ENCODE measurements around the gene NDUFA8.

The NDUFA8 gene

GRCh38 chr9:122164286-122164685 is 4.7 kb upstream of the NDUFA8 start:
- H3K36me3 Mint-ChIP-seq (ENCODE audit: low read depth) = peaks cover 3% of the 10 kb centered on the region
- peaks cover 9% of the 10 kb centered on the region for H3K4me1 Mint-ChIP-seq (ENCODE audit: low read depth)
- H3K27me3 Mint-ChIP-seq = peaks cover 37% of the 10 kb centered on the region
- H3K27ac Mint-ChIP-seq = no peak overlapping the region
- H3K4me3 Mint-ChIP-seq = no peak overlapping the region
- H3K9me3 Mint-ChIP-seq = peaks cover 6% of the 10 kb centered on the region
- DNase-seq = no peak

DNA sequence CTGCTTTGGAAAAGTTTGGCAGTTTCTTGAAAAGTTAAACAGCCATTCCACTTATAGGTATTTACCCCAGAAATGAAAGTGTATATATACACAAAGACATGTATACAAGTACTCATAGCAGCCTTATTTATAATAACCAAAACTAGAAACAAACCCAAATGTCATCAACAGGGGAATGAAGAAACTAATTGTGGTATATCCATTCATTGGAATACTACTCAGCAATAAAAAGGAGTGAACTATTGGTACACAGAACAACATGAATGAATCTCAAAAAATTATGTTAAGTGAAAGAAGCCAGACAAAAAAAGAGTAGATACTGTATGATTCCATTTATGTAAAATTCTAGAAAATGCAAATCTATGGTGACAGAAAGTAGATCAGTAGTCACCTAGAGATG is 2.8 kb upstream of the NDUFA8 start:
- DNase-seq = no peak
- Mint-ChIP-seq H3K36me3 (ENCODE audit: low read depth) (peaks cover 10% of the 10 kb centered on the region), H3K27ac (no peak overlapping the region), H3K4me3 (no peak overlapping the region), H3K9me3 (peaks cover 6% of the 10 kb centered on the region), H3K27me3 (peaks cover 24% of the 10 kb centered on the region), H3K4me1 (ENCODE audit: low read depth) (peaks cover 19% of the 10 kb centered on the region)

DNA sequence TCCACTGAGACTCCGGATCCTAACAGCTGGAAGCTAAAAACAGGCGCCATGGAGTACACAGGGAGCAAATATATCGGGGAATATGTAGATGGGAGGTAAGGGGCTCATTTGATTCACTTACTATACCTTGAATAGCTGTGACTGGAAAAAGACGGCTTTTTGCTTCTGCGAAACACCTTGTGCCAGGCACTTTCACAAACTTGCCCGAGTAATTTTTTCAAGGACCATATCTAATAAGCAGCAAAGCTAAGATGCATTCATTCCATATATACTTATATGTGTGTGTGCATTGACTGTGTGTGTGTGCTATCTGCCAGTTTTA is 307 bp upstream of the NDUFA8 start:
- Mint-ChIP-seq H3K27ac (peak overlapping the region; percentile 98), H3K36me3 (ENCODE audit: low read depth) (peaks cover 14% of the 10 kb centered on the region), H3K9me3 (peaks cover 6% of the 10 kb centered on the region), H3K27me3 (peaks cover 17% of the 10 kb centered on the region), H3K4me1 (ENCODE audit: low read depth) (peaks cover 35% of the 10 kb centered on the region), H3K4me3 (peak overlapping the region; percentile 98)
- DNase-seq = no peak

- Mint-ChIP-seq H3K36me3 (ENCODE audit: low read depth) (peaks cover 19% of the 10 kb centered on the region), H3K4me3 (peak overlapping the region; percentile 48), H3K9me3 (peaks cover 6% of the 10 kb centered on the region), H3K4me1 (ENCODE audit: low read depth) (peaks cover 44% of the 10 kb centered on the region), H3K27me3 (peaks cover 10% of the 10 kb centered on the region), H3K27ac (no peak overlapping the region)
- DNase-seq = peak; percentile 37
Measured at GRCh38 chr9:122158202-122158601, 1.4 kb downstream of the NDUFA8 start.

DNA sequence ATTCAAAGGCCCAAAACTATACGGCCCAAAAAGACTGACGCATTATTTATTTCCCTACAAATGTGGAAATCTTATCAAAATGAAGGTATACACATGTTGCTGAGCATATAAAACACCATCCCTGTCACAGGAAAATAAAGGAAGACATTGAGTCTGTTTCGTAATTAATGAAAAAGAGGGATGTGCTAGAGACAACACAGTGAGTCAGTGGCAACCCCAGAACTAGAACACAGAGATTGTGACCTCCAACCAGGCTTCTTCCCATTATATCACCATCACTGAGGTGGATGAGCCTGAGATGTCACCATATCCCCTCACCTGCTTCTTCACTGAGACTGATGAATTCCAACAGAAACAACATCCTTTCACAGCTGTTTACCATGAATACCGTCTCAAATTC is 3.8 kb downstream of the NDUFA8 start:
- Mint-ChIP-seq H3K27ac (no peak overlapping the region), H3K36me3 (ENCODE audit: low read depth) (peaks cover 36% of the 10 kb centered on the region), H3K4me3 (no peak overlapping the region), H3K27me3 (no peaks in the 10 kb centered on the region), H3K4me1 (ENCODE audit: low read depth) (peaks cover 50% of the 10 kb centered on the region), H3K9me3 (no peaks in the 10 kb centered on the region)
- no peak for DNase-seq

GRCh38 chr9:122151267-122151828 is 8.2 kb downstream of the NDUFA8 start:
- DNase-seq = no peak
- Mint-ChIP-seq H3K4me1 (ENCODE audit: low read depth) (peaks cover 20% of the 10 kb centered on the region), H3K36me3 (ENCODE audit: low read depth) (peaks cover 61% of the 10 kb centered on the region), H3K4me3 (no peak overlapping the region), H3K27me3 (no peaks in the 10 kb centered on the region), H3K9me3 (no peaks in the 10 kb centered on the region), H3K27ac (peak overlapping the region; percentile 6)

DNA sequence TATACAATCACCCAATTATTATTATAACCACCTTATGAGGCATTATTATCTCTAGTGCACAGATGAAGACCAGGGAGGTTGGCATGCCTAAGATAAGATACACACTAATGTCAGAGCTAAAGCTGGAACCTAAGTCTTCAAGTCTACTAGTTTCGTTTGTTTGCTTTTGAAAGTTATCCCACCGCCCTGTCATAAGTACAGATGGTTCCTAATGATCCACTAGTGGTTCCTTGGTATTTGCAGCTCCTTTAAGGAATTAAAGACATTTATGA is 14.1 kb downstream of the NDUFA8 start:
- no peaks in the 10 kb centered on the region for H3K9me3 Mint-ChIP-seq
- no peaks in the 10 kb centered on the region for H3K27me3 Mint-ChIP-seq
- no peaks in the 10 kb centered on the region for H3K4me1 Mint-ChIP-seq (ENCODE audit: low read depth)
- peaks cover 80% of the 10 kb centered on the region for H3K36me3 Mint-ChIP-seq (ENCODE audit: low read depth)
- H3K4me3 Mint-ChIP-seq = no peak overlapping the region
- no peak for DNase-seq
- no peak overlapping the region for H3K27ac Mint-ChIP-seq

GRCh38 chr9:122144836-122145591 is 14.6 kb downstream of the NDUFA8 start:
- Mint-ChIP-seq H3K36me3 (ENCODE audit: low read depth) (peaks cover 77% of the 10 kb centered on the region), H3K4me3 (no peak overlapping the region), H3K4me1 (ENCODE audit: low read depth) (no peaks in the 10 kb centered on the region), H3K9me3 (no peaks in the 10 kb centered on the region), H3K27me3 (no peaks in the 10 kb centered on the region), H3K27ac (no peak overlapping the region)
- DNase-seq = no peak

DNA sequence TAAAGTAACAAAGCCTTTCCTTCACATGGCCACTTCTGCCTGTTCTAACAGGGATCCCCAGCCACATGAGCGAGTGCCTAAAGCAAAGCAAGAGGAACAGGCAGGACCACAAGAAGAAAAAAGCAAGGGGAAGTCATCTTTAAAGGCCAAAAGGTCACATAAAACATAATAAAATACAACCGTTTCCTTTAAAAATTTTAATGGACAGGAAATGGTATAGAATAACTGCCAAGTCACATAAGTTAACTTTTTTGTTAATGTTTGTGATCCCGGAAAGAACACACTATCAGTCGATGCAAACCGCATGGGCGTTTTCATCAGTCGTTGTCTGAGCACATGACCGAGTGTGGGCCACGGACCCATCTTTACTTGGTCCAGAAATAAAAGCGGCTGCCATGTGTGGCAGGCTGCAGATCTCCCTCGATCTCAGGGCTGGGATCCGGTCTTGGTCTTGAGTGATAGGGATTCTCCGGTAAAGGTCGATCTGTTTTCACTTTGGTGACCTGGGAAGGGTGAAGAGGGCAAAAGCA is 15.6 kb downstream of the NDUFA8 start:
- DNase-seq = no peak
- no peak overlapping the region for H3K27ac Mint-ChIP-seq
- no peak overlapping the region for H3K4me3 Mint-ChIP-seq
- H3K4me1 Mint-ChIP-seq (ENCODE audit: low read depth) = no peaks in the 10 kb centered on the region
- no peaks in the 10 kb centered on the region for H3K9me3 Mint-ChIP-seq
- peaks cover 71% of the 10 kb centered on the region for H3K36me3 Mint-ChIP-seq (ENCODE audit: low read depth)
- no peaks in the 10 kb centered on the region for H3K27me3 Mint-ChIP-seq

GRCh38 chr9:122143296-122143695 is 16.3 kb downstream of the NDUFA8 start:
- H3K4me3 Mint-ChIP-seq = no peak overlapping the region
- no peaks in the 10 kb centered on the region for H3K4me1 Mint-ChIP-seq (ENCODE audit: low read depth)
- H3K9me3 Mint-ChIP-seq = no peaks in the 10 kb centered on the region
- H3K36me3 Mint-ChIP-seq (ENCODE audit: low read depth) = peaks cover 67% of the 10 kb centered on the region
- DNase-seq = no peak
- H3K27me3 Mint-ChIP-seq = no peaks in the 10 kb centered on the region
- H3K27ac Mint-ChIP-seq = no peak overlapping the region

GRCh38 chr9:122141671-122142070 is 17.9 kb downstream of the NDUFA8 start:
- Mint-ChIP-seq H3K9me3 (no peaks in the 10 kb centered on the region), H3K4me1 (ENCODE audit: low read depth) (no peaks in the 10 kb centered on the region), H3K27me3 (no peaks in the 10 kb centered on the region)

GRCh38 chr9:122140368-122141193 is 19.0 kb downstream of the NDUFA8 start:
- DNase-seq = no peak
- Mint-ChIP-seq H3K9me3 (no peaks in the 10 kb centered on the region), H3K4me1 (ENCODE audit: low read depth) (no peaks in the 10 kb centered on the region), H3K4me3 (no peak overlapping the region), H3K36me3 (ENCODE audit: low read depth) (peaks cover 41% of the 10 kb centered on the region), H3K27ac (no peak overlapping the region), H3K27me3 (no peaks in the 10 kb centered on the region)

More at GRCh38 chr9:122141671-122142070, 17.9 kb downstream of the NDUFA8 start:
- Mint-ChIP-seq H3K36me3 (ENCODE audit: low read depth) (peaks cover 52% of the 10 kb centered on the region), H3K4me3 (no peak overlapping the region), H3K27ac (no peak overlapping the region)
- no peak for DNase-seq

DNA sequence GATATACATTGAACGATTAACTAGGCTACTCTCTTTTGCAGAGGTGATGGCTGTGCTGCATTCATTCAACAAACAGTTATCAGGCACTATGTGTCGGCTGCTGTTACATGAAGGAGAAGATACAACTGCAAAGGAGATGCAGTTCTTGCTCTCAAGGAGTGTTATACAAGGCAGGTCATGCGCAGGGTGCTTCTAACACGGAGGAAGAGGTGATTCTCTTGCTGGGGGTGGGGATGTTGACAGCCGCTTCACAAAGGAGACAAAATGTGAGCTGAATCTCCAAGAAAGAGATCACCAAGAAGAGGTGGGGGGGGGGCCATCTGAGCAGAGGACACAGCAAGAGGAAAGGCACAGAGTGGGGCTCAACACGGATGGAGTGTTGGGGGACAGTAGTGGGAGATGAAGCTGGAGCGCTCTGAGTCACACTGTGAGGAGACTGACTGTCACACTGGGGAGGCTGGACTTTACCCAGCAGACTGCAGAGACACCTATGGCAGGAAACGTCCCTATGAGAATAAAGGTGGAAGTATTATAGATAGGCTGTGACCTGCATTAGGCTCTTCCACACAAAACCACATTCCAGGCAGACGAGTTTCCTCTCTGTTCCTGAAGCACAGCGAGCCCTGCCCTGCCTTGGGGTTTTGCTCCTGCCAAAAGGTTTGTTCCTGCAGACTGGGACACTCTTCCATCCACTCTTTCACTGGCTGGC is 20.9 kb downstream of the NDUFA8 start:
- Mint-ChIP-seq H3K4me3 (no peak overlapping the region), H3K4me1 (ENCODE audit: low read depth) (no peaks in the 10 kb centered on the region), H3K27me3 (no peaks in the 10 kb centered on the region), H3K9me3 (no peaks in the 10 kb centered on the region), H3K27ac (no peak overlapping the region), H3K36me3 (ENCODE audit: low read depth) (peaks cover 23% of the 10 kb centered on the region)
- DNase-seq = no peak

DNA sequence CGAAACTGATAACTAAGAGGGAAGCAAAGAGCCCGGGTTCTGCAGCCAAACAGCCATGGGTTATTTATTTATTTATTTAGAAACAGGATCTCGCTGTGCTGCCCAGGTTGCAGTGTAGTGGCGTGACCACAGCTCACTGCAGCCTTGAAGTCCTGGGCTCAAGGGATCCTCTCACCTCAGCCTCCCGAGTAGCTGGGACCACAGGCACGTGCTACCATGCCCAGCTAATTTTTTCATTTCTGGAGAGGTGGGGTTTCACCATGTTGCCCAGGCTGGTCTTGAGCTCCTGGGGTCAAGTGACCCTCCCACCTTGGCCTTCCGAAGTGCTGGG is 24.1 kb downstream of the NDUFA8 start:
- no peaks in the 10 kb centered on the region for H3K36me3 Mint-ChIP-seq (ENCODE audit: low read depth)
- H3K27me3 Mint-ChIP-seq = peaks cover 6% of the 10 kb centered on the region
- H3K4me3 Mint-ChIP-seq = no peak overlapping the region
- no peaks in the 10 kb centered on the region for H3K4me1 Mint-ChIP-seq (ENCODE audit: low read depth)
- no peak overlapping the region for H3K27ac Mint-ChIP-seq
- DNase-seq = no peak
- H3K9me3 Mint-ChIP-seq = no peaks in the 10 kb centered on the region
